H1 (cell line): ENCODE measurements around the gene BUB1B. TPM values are rescaled to one million over a fixed set of nuclear protein-coding genes. Genes with fewer than 3 reads are reported as not detected.
"Not testable (repeated sequence)": the region's sequence is repeated elsewhere in the genome, so short reads cannot be mapped to it uniquely, and the experiment has no call there.

ENCODE experiments used
- CTCF ChIA-PET: fragments of 300-600 bp; sonication (Branson Sonifier 250); formaldehyde crosslinking; loops from one replicate; lab custom pipeline; 2021; ENCODE audit not compliant: partially characterized antibody; lab: Charles Lee
- POLR2A ChIA-PET: fragments of 300-600 bp; sonication (Branson Sonifier 250); formaldehyde crosslinking; loops from one replicate; lab custom pipeline; 2021; ENCODE audit warnings: inconsistent platforms; ENCODE audit not compliant: partially characterized antibody; lab: Charles Lee
- DNase-seq, 2 experiments: peaks; one replicate each; pipeline versions ENCODE4 v3.0.0 to v3.0.0-alpha.2; 2010 to 2022; ENCODE audit warnings: low spot score in 2 of 2, low read depth in 1 of 2, mixed read lengths in 1 of 2
- FAIRE-seq: peaks from 2 replicates; lab custom pipeline; 2011; peaks lifted over from hg19 to GRCh38; lab: Jason Lieb, UNC
- H2AFZ ChIP-seq: 2 replicates; pipeline ENCODE4 v1.8.1; 2012; ENCODE audit warnings: low read length, inconsistent platforms
- H2AK5ac ChIP-seq: 2 replicates; pipeline ENCODE4 v1.6.1; 2013; ENCODE audit warnings: low read depth, low read length
- H2BK120ac ChIP-seq: replicated peaks from 2 replicates; pipeline ENCODE3; 2013; ENCODE audit warnings: low read depth, low read length, inconsistent platforms
- H2BK12ac ChIP-seq: 2 replicates; pipeline ENCODE4 v1.6.1; 2013; ENCODE audit warnings: low read depth, low read length
- H2BK15ac ChIP-seq: 2 replicates; pipeline ENCODE4 v1.6.1; 2013; ENCODE audit warnings: low read length
- H2BK20ac ChIP-seq: 2 replicates; pipeline ENCODE4 v1.6.1; 2013; ENCODE audit warnings: low read length
- H2BK5ac ChIP-seq: 2 replicates; pipeline ENCODE4 v1.6.1; 2013; ENCODE audit warnings: low read depth, low read length
- H3K14ac ChIP-seq: 2 replicates; pipeline ENCODE4 v1.6.1; 2013; ENCODE audit warnings: inconsistent platforms; ENCODE audit not compliant: insufficient read length
- H3K18ac ChIP-seq: 2 replicates; pipeline ENCODE4 v1.6.1; 2013; ENCODE audit warnings: low read length; ENCODE audit errors: extremely low read depth
- H3K23ac ChIP-seq: 2 replicates; pipeline ENCODE4 v1.6.1; 2013; ENCODE audit warnings: inconsistent platforms; ENCODE audit not compliant: insufficient read length
- H3K23me2 ChIP-seq: 2 replicates; pipeline ENCODE4 v1.6.1; 2013; ENCODE audit warnings: low read depth, low read length
- H3K27ac ChIP-seq: 2 replicates; pipeline ENCODE4 v1.6.1; 2011; ENCODE audit warnings: low read depth, low read length, inconsistent platforms
- H3K27me3 ChIP-seq, 4 experiments: replicated peaks in 1 of 4; 1 replicate in 1 of 4; 2 replicates in 3 of 4; pipeline versions ENCODE4 v1.6.1 to v1.8.1; 2011 to 2013; ENCODE audit warnings: low read length in 3 of 4, mild to moderate bottlenecking in 3 of 4, inconsistent platforms in 2 of 4, mixed read lengths in 2 of 4, moderate library complexity in 1 of 4; ENCODE audit not compliant: control insufficient read depth in 3 of 4, insufficient read depth in 3 of 4; ENCODE audit errors: extremely low read depth in 1 of 4
- H3K36me3 ChIP-seq, 4 experiments: 2 replicates each; pipeline versions ENCODE4 v1.6.1 to v1.8.1; 2011 to 2013; ENCODE audit warnings: mild to moderate bottlenecking in 4 of 4, low read length in 3 of 4, moderate library complexity in 2 of 4, control low read depth in 1 of 4, inconsistent platforms in 1 of 4; ENCODE audit not compliant: insufficient read depth in 4 of 4, control insufficient read depth in 2 of 4
- H3K4ac ChIP-seq: replicated peaks from 2 replicates; pipeline ENCODE3; 2013; ENCODE audit warnings: low read length, low read depth, mixed read lengths, inconsistent platforms; ENCODE audit not compliant: insufficient read length
- H3K4me1 ChIP-seq, 4 experiments: replicated peaks in 1 of 4; 1 replicate in 1 of 4; 2 replicates in 3 of 4; pipeline versions ENCODE4 v1.6.1 to v1.8.1; 2011 to 2013; ENCODE audit warnings: low read length in 3 of 4, inconsistent platforms in 2 of 4, mixed read lengths in 1 of 4; ENCODE audit not compliant: insufficient read depth in 4 of 4, control insufficient read depth in 3 of 4
- H3K4me2 ChIP-seq, 2 experiments: 2 replicates each; pipeline versions ENCODE4 v1.6.1 to v1.8.1; 2011 to 2013; ENCODE audit warnings: low read depth in 2 of 2, low read length in 2 of 2, control low read depth in 1 of 2, inconsistent platforms in 1 of 2, mild to moderate bottlenecking in 1 of 2; ENCODE audit not compliant: insufficient read depth in 1 of 2
- H3K4me3 ChIP-seq, 4 experiments: fragments of 200-600, 300-600 bp in 1 of 4; sonication (generic), shearing (Covaris generic), sonication (Bioruptor Twin) in 1 of 4; 2 replicates each; pipeline versions ENCODE4 v1.5.1 to v1.8.1; 2011 to 2016; ENCODE audit warnings: low read length in 4 of 4, low read depth in 3 of 4, control low read depth in 2 of 4, inconsistent platforms in 2 of 4, mild to moderate bottlenecking in 2 of 4, mixed read lengths in 1 of 4, moderate library complexity in 1 of 4; ENCODE audit not compliant: insufficient read depth in 2 of 4; ENCODE audit errors: extremely low read depth in 1 of 4
- H3K56ac ChIP-seq: replicated peaks from 2 replicates; pipeline ENCODE3; 2013; ENCODE audit warnings: low read depth, mild to moderate bottlenecking, mixed read lengths, low read length, inconsistent platforms; ENCODE audit not compliant: insufficient read length
- H3K79me1 ChIP-seq: 2 replicates; pipeline ENCODE4 v1.6.1; 2013; ENCODE audit warnings: low read depth, low read length, control low read depth
- H3K79me2 ChIP-seq, 2 experiments: 2 replicates each; pipeline versions ENCODE4 v1.6.1 to v1.8.1; 2012 to 2013; ENCODE audit warnings: low read length in 2 of 2, mild to moderate bottlenecking in 2 of 2, inconsistent platforms in 1 of 2; ENCODE audit not compliant: insufficient read depth in 2 of 2, control insufficient read depth in 1 of 2
- H3K9ac ChIP-seq, 4 experiments: replicated peaks in 1 of 4; 1 replicate in 1 of 4; 2 replicates in 3 of 4; pipeline versions ENCODE4 v1.6.1 to v1.8.1; 2011 to 2013; ENCODE audit warnings: low read depth in 3 of 4, low read length in 3 of 4, control low read depth in 2 of 4, mild to moderate bottlenecking in 2 of 4, moderate library complexity in 2 of 4, inconsistent platforms in 1 of 4; ENCODE audit errors: extremely low read depth in 1 of 4
- H3K9me3 ChIP-seq, 2 experiments: 2 replicates each; pipeline versions ENCODE4 v1.6.1 to v1.8.1; 2012 to 2013; ENCODE audit warnings: mild to moderate bottlenecking in 2 of 2, moderate library complexity in 2 of 2, control low read depth in 1 of 2, inconsistent platforms in 1 of 2, low read depth in 1 of 2, low read length in 1 of 2, mixed read lengths in 1 of 2; ENCODE audit not compliant: insufficient read depth in 2 of 2
- H4K20me1 ChIP-seq, 2 experiments: replicated peaks in 1 of 2; 2 replicates each; pipeline versions ENCODE3 to v1.8.1; 2011 to 2013; ENCODE audit warnings: inconsistent platforms in 2 of 2, low read length in 2 of 2, mild to moderate bottlenecking in 1 of 2; ENCODE audit not compliant: insufficient read depth in 2 of 2, control insufficient read depth in 1 of 2
- H4K5ac ChIP-seq: 2 replicates; pipeline ENCODE4 v1.6.1; 2013; ENCODE audit warnings: low read length, low read depth, mixed read lengths, inconsistent platforms; ENCODE audit not compliant: insufficient read length
- H4K8ac ChIP-seq: 2 replicates; pipeline ENCODE4 v1.8.0; 2013; ENCODE audit warnings: mild to moderate bottlenecking, moderate library complexity, low read length, inconsistent platforms; ENCODE audit not compliant: insufficient read depth; ENCODE audit errors: extremely low read depth
- H4K91ac ChIP-seq: replicated peaks from 2 replicates; pipeline ENCODE3; 2013; ENCODE audit warnings: low read length, mixed read lengths, inconsistent platforms; ENCODE audit not compliant: insufficient read length
- WGBS, 2 experiments: shearing (Covaris generic) in 1 of 2; methylation state at CpG; one replicate each; pipeline versions ENCODE4 v1.1.6 to v1.1.7; 2013 to 2015; ENCODE audit warnings: low lambda C conversion rate in 2 of 2, mixed read lengths in 2 of 2, inconsistent platforms in 1 of 2, low coverage in 1 of 2, missing lambda C conversion rate in 1 of 2; ENCODE audit not compliant: insufficient replicate concordance in 2 of 2, insufficient coverage in 1 of 2, insufficient read length in 1 of 2; ENCODE audit errors: extremely low coverage in 1 of 2, missing lambda C conversion rate in 1 of 2; 5-methylcytosine and 5-hydroxymethylcytosine counted together
- polyA plus RNA-seq, 7 experiments: library from polyadenylated mRNA; depleted of rRNA in 3 of 7; stranded (reverse) in 5 of 7; unstranded in 2 of 7; fragments of >200 nt in 5 of 7; fragments of 200-250 nt in 2 of 7; gene quantifications; 1 replicate in 5 of 7; 2 replicates in 1 of 7; 4 replicates in 1 of 7; pipeline versions ENCODE4 v1.2.1 to v1.2.3, GENCODE V29; 2011 to 2013; ENCODE audit warnings: missing spikeins in 2 of 7, mixed read lengths in 2 of 7
- total RNA-seq: library from RNA; stranded (reverse); fragmentation: NEBNext Ultra II Directional; extraction: Animal tissue kit (Norgen Biotek cat#: 25700); gene quantifications from 2 replicates; pipeline ENCODE4 v1.2.1, GENCODE V29; 2021

Gene BUB1B
- total and polyA plus RNA-seq, 2 of the 8 experiments (the other 6 are each of a cell fraction or from before 2014, with no cell fraction given) = 48.9 to 144 TPM

DNA sequence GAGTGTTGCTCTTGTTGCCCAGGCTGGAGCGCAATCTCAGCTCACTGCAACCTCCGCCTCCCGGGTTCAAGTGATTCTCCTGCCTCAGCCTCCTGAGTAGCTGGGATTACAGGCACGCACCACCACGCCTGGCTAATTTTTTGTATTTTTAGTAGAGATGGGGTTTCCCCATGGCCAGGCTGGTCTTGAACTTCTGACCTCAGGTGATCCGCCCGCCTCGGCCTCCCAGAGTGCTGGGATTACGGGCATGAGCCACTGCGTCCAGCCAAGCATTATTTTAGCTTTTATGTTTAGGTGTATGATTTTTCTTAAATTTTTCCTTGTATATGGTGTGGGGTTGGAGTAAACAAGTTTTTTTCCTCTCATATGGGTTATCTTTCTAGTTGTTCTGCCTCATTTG lies 6.5 kb downstream of the BUB1B start:
- not testable (repeated sequence) for H4K91ac ChIP-seq, H3K23ac ChIP-seq, H2BK12ac ChIP-seq, FAIRE-seq, H4K5ac ChIP-seq, H4K8ac ChIP-seq, H3K27me3 ChIP-seq, H3K79me1 ChIP-seq, H2BK120ac ChIP-seq, H3K9ac ChIP-seq, H3K9me3 ChIP-seq, DNase-seq, H2AK5ac ChIP-seq, H3K56ac ChIP-seq, H2BK5ac ChIP-seq, H2BK20ac ChIP-seq, H3K14ac ChIP-seq, H4K20me1 ChIP-seq, H3K18ac ChIP-seq, H3K4me3 ChIP-seq, H3K27ac ChIP-seq, H2BK15ac ChIP-seq, H3K4ac ChIP-seq, H3K4me1 ChIP-seq, H3K4me2 ChIP-seq, H3K23me2 ChIP-seq, H2AFZ ChIP-seq
- ChIA-PET CTCF (interaction anchor here (0.6 to 16.9 kb wide), 6 partner anchors 44 to 753 kb away, joined by 3 to 249 read pairs (median 4); partner anchors contain the start of genes BMF and SRP14), POLR2A (interaction anchor here (0.6 to 1.6 kb wide), 2 partner anchors 19 to 136 kb away, joined by 3 to 4 read pairs; no protein-coding TSS in a partner anchor)
- Histone ChIP-seq H3K79me2 (peaks cover 16 to 62% of the 10 kb centered on the region in 2 experiments), H3K36me3 (peaks cover 19 to 60% (median 36%) of the 10 kb centered on the region in 4 experiments)
- WGBS, 2 experiments = 95% methylated on average over 10 of the region's 10 CpGs; no CpG with 5 or more reads in 1 of the 2 experiments
